Amygdala (tissue), 56 donors: Measurements from ENCODE around the gene RBM44.

ENCODE experiments used
- DNase-seq, 56 donors: peaks; one replicate each; lab custom pipeline; 2025; lab: John Stamatoyannopoulos, UW

Gene RBM44

DNA sequence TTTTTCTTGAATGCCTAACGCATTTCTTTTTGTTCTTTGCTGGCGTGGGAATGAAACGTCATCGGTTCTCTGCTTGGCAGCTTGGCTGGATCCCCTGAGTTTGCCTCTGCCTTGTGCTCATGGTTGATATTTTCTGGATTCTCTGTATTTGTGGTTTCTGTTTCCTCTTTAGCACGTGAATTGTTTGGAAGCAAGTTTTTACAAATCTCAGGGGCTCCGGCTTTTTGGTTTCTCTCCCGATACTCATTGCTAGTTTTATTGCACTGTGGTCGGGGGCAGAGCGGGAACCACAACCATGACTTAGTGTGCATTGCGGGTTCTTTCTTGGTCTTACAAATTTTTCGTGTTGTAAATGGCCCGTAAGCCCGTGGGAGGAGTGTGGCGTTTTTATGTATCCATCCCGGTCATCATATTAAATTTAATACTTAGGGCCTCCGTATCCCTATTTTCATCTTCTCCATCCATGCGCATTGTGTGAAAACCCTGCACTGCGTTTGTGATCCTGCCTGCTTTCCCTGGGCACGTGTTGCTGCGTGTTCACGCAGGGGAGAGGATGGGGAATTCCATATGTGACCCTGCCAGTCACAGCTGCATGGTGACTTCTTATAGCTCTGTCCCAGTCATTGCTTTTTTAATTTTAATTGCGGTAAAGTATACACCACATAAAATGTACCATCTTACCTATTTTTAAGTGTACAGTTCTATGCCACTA is 70.2 kb downstream of the RBM44 start:
- DNase-seq: no peak

DNA sequence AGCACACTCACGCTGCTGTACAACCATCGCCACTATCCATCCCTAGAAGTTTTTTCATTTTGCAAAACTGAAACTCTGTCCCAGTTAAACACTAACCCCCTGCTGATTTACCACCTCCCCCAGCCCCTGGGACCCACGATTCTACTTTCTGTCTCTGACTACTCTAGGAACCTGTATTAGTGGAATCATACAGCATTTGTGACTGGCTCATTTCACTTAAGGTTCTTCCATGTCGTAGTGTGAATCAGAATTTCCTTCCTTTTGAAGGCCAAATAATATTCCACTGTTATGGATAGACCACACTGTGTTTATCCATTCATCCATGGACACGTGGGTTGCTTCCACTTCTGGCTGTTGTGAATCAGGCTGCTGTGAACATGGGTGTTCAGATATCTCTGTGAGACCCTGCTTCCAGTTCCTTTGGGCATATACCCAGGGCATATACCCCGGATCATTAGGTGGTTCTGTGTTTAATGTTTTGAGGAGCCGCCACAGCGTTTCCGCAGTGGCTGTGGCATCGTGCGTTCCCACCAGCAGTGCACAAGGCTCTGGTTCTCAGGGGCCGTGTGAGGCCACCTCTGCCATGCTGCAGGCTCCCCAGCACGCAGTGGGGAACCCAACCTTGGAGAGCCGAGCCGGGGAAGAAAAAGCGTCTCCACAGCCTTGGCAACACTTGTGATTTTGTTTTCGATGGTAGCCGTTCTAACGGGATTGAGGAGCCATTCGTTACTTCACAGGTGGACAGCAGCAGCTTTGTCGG is 70.9 kb downstream of the RBM44 start:
- DNase-seq: no peak

DNA sequence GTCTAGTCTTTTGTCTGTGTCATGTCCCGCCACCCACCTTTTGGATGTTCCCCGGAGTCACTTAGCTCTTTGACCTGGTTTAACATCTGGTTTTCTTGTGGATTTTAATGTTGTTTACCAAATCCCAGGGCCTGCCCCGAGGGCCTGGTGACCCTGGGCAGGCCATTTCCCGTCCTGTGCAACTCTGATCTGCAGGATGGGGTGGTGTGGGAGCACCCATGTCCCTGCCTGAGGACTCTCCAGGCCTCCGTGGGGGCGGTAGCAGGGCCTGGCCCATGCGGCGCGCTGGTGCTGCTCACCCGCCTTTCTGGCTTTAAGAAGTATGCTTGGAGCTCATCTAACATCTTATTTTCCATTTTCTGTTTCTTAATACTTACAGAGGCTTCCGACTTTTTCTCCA is 71.5 kb downstream of the RBM44 start:
- no peak for DNase-seq

DNA sequence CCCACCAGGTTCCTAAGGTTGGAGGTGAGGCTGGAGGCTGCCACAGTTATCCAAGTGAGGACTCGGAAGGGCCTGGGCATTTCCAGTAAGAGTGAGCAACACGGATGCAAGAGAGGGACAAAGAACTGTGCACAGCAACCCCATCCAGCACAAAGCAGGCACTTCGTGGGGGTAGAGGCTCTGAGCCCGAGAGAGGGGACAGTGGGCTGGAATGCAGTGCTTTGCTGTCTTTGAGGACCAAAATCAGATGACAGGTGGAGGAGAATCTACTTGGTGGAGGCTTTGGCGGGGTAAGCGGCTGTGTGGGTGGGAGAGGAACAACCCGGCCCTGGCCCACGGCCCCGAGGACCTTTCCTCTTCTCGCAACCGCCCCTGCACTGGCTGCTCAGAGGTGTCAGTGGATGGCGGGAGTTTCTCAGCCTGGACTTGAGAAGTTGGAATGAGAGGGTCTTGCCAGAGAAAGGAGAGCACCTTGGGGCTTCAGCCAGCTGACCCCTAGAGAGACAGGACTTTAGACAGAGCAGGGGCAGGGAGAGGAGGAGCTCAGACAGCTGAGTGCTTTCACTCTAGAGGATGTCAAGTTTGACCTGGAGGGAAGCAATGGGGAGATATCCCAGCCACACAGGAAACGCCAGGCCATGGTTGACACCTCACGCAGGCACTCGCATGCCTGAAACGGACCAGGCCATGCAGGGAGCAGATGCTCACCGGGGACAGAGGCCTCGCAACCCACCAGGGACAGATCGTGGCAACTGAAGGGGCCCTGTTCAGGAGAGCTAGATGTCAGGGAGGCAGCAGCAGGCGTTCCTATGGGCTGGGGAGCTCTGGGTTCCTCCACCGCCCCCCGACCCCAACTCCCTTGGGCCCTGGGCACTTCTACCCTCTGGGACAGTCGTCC is 72.4 kb downstream of the RBM44 start:
- DNase-seq: peak in 1 of 56 donors; percentile 29

GRCh38 chr2:237872178-237872887 is 73.8 kb downstream of the RBM44 start:
- DNase-seq: no peak

DNA sequence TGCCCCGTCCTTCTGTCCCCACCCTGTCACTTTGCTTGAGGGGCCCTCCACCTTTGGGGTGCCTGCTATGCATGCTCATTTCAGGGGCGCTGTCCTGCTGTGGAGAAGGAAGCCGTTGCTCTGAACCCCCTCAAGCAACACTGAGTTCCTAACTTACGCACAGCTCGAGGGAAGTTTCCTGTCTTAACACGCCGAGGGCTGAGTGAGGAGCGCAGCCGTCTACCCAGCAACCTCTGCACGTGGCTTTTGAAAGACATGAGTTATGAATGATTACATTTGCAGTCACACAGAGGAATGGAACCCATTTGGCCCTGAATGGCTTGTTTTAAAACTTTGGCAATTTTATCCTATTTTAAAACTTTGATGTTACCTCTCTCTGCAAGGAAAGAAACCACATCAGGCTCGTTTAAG is 74.8 kb downstream of the RBM44 start:
- no peak for DNase-seq

DNA sequence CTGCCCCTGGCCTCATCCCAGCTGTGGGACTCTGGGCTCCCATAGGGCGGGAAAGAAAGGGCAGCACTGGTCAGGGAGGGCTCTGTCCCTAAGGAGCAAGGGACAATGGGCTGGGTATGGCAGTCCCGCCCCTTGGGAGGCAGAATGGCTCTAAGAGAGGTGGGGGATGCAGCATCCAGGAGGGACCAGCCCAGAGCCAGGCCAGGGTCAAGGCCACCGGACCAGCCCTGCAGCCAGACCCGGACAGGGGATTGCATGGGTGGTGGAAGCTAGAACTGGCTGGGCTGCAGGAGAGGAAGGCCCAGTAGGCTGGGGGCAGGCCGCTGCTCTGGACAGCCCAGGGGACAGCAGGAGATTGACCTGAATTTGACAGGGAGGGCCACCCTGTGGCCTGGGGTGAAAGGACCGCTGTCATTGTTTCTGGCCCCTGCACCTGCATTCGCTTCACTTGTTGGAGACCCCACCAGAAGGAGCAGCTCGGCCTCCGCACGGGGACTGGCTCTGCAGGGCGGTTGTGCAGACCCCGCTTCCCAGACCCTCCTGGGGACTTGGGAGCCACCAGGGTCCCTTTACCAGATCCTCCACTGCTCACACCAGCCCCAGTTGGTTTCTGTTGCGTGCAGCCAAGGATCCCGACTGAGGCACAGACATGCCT is 75.4 kb downstream of the RBM44 start:
- no peak for DNase-seq

GRCh38 chr2:237874585-237875161 is 76.1 kb downstream of the RBM44 start:
- DNase-seq: no peak

GRCh38 chr2:237875256-237876060 is 76.9 kb downstream of the RBM44 start:
- no peak for DNase-seq

- DNase-seq: no peak
Observed at GRCh38 chr2:237876061-237876526, 77.5 kb downstream of the RBM44 start.

DNA sequence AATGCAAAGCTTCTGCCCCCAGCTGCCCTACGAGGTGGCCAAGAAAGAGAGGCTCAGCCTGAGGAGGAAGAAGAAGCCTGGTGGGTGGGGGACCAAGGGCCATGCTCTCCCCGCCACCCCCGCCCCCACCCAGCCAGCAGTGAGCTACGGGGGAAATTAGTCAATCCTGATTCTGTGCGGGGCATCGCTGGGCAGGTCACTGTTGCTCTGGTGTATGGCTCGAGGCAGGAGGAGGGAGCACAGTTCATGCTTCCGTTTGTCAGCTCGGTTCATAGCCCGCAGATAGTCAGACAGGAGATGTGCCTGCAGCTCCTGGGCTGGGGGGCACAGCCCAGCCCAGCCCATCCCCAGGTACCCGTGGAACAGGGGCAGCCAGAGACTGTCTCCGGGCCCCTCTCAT is 78.0 kb downstream of the RBM44 start:
- no peak for DNase-seq

DNA sequence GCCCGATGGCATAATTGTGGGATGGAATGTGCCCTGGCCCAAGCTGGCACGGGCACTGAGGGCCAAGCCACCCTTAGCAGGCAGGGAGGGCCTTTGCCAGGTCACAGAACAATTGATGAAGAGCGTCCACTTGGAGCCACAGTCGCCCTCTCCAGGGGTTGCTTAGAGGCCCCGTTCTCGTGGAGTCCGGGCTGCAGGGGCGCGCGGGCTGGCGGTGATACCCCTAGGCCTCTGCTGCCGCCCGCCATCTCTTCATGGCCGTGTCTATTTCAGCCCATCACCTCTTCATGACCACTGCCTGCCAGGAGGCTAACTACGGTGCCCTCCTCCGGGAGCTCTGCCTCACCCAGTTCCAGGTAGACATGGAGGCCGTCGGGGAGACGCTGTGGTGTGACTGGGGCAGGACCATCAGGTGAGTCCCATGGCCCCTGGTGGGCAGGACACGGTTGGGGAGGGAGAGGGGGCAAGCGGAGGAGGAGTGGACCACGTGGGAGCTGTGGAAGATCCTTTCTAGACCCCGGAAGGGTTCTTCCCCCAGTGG is 78.4 kb downstream of the RBM44 start:
- DNase-seq: no peak

- no peak for DNase-seq
Observed at GRCh38 chr2:237877576-237878307, 79.2 kb downstream of the RBM44 start.

GRCh38 chr2:237878321-237879057 is 79.9 kb downstream of the RBM44 start:
- no peak for DNase-seq

- DNase-seq: peak in 7 of 56 donors; percentile 31 to 64 (median 37)
Observed at GRCh38 chr2:237879058-237879430, 80.5 kb downstream of the RBM44 start.

DNA sequence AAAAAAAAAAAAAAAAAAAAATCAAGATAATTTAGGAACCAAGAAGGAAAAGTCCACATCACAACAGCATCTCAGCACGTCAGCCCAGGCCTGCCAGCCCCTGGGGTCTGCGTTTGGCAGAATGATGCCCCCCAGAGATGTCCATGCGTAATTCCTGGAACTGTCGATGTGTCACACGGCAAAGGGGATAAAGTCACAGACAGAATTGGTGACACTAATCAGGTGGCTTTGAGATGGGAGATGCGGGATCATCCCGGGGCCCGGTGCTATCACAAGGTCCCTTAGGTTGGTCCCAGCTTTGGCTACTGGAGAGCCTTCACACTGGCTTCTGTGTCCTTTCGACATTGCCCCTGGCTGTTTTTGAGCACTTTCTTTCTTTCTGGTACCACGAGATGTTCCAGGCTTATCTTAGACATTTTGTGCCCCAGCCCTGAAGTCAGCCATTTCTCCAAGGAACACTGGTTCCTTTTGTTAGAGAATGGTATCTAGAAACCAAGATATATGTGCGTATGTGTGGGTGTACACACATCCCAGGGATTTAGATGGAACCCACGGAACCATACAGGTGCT is 81.5 kb downstream of the RBM44 start:
- DNase-seq: no peak
